Measurements from ENCODE around the gene ZNF646.

ZNF646 gene

DNA sequence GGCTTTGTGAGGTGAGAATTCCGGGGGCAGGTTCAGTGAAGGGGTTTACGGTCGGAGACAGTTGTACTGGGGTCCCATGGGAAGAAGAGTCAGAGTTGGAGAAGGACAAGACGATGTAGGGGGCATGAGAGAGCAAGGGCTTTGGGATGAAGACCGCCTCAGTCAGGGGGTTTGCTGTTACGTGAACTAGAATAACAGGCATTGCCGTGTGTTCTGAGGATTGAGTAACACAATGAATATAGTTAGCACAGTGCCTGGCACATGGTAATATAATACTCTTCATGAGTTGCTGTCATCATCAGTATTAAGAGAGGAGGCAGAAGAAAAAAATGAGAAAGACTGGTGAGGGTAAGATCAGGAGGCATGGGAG is 577 bp downstream of the ZNF646 start:
- no peak for DNase-seq (ENCODE audit: low read depth)
- peak overlapping the region; percentile 99 for H3K4me3 ChIP-seq (ENCODE audit: low read length)
- TF ChIP-seq CTCF (conservative IDR thresholded peaks at IDR 0.05; ENCODE audit: low read length) = peak; percentile 20; the same call in 1 of the 2 replicates

GRCh38 chr16:31076319-31076718 is 2.1 kb downstream of the ZNF646 start:
- H3K4me3 ChIP-seq (ENCODE audit: low read length) = no peak overlapping the region
- DNase-seq (ENCODE audit: low read depth) = no peak
- TF ChIP-seq CTCF (conservative IDR thresholded peaks at IDR 0.05; ENCODE audit: low read length) = no peak

DNA sequence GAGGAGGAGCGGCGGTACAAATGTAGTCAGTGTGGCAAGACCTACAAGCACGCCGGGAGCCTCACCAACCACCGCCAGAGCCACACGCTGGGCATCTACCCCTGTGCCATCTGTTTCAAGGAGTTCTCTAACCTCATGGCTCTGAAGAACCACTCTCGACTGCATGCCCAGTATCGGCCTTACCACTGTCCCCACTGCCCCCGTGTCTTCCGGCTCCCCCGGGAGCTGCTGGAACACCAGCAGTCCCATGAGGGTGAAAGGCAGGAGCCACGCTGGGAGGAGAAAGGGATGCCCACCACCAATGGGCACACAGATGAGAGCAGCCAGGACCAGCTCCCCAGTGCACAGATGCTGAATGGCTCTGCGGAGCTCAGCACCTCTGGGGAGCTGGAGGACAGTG is 2.8 kb downstream of the ZNF646 start:
- no peak for TF ChIP-seq CTCF (conservative IDR thresholded peaks at IDR 0.05; ENCODE audit: low read length)
- no peak for DNase-seq (ENCODE audit: low read depth)
- no peak overlapping the region for H3K4me3 ChIP-seq (ENCODE audit: low read length)

GRCh38 chr16:31077592-31078396 is 3.6 kb downstream of the ZNF646 start:
- H3K4me3 ChIP-seq (ENCODE audit: low read length) = no peak overlapping the region
- DNase-seq (ENCODE audit: low read depth) = no peak
- TF ChIP-seq CTCF (conservative IDR thresholded peaks at IDR 0.05; ENCODE audit: low read length) = no peak

DNA sequence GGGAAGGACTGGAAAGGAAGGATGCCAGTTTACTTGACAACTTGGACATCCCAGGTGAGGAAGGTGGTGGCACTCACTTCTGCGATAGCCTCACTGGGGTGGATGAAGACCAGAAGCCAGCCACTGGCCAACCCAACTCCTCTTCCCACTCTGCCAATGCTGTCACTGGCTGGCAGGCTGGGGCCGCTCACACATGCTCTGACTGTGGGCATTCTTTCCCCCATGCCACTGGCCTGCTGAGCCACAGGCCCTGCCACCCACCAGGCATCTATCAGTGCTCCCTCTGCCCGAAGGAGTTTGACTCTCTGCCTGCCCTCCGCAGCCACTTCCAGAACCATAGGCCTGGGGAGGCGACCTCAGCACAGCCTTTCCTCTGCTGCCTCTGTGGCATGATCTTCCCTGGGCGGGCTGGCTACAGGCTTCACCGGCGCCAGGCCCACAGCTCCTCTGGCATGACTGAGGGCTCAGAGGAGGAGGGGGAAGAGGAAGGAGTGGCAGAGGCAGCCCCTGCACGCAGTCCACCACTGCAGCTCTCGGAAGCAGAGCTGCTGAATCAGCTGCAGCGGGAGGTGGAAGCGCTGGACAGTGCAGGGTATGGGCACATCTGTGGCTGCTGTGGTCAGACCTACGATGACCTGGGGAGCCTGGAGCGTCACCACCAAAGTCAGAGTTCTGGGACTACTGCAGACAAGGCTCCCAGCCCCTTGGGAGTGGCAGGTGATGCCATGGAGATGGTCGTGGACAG is 4.5 kb downstream of the ZNF646 start:
- no peak for DNase-seq (ENCODE audit: low read depth)
- H3K4me3 ChIP-seq (ENCODE audit: low read length) = no peak overlapping the region
- TF ChIP-seq CTCF (conservative IDR thresholded peaks at IDR 0.05; ENCODE audit: low read length) = no peak

DNA sequence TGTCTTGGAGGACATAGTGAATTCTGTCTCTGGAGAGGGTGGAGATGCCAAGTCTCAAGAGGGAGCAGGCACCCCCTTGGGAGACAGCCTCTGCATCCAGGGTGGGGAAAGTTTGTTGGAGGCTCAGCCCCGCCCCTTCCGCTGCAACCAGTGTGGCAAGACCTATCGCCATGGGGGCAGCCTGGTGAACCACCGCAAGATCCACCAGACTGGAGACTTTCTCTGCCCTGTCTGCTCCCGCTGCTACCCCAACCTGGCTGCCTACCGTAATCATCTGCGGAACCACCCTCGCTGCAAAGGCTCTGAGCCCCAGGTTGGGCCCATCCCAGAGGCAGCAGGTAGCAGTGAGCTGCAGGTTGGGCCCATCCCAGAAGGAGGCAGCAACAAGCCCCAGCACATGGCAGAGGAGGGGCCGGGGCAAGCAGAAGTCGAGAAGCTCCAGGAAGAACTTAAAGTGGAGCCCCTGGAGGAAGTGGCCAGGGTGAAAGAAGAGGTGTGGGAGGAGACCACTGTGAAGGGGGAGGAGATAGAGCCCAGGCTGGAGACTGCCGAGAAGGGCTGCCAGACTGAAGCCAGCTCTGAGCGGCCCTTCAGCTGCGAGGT is 5.2 kb downstream of the ZNF646 start:
- H3K4me3 ChIP-seq (ENCODE audit: low read length) = no peak overlapping the region
- TF ChIP-seq CTCF (conservative IDR thresholded peaks at IDR 0.05; ENCODE audit: low read length) = no peak
- no peak for DNase-seq (ENCODE audit: low read depth)
